Effector memory CD8-positive, alpha-beta T cell (primary cell): ENCODE data around the gene GRIP1.

Experiments
- ATAC-seq: fragments of 150-1000 bp; cut with Tn5 transposase; replicated peaks from 2 replicates; pipeline ENCODE4 v1.10.0; 2021; ENCODE audit warnings: mild to moderate bottlenecking, moderate library complexity
- DNase-seq, 3 experiments: peaks; one replicate each; pipeline ENCODE4 v3.0.0; 2021
- H3K27ac Mint-ChIP-seq, 2 donors: one replicate each; pipeline ENCODE4 v1.8.0; 2022; ENCODE audit warnings: mild to moderate bottlenecking in 2 of 2, mixed read lengths in 2 of 2, moderate library complexity in 2 of 2
- H3K27me3 Mint-ChIP-seq, 2 donors: one replicate each; pipeline ENCODE4 v1.8.0; 2022; ENCODE audit warnings: mixed read lengths in 2 of 2
- H3K36me3 Mint-ChIP-seq: one replicate; pipeline ENCODE4 v1.8.0; 2022; ENCODE audit warnings: mild to moderate bottlenecking, moderate library complexity, mixed read lengths; ENCODE audit not compliant: insufficient read depth
- H3K4me1 Mint-ChIP-seq, 2 donors: one replicate each; pipeline ENCODE4 v1.8.0; 2022; ENCODE audit warnings: low read depth in 2 of 2, mixed read lengths in 2 of 2
- H3K4me3 Mint-ChIP-seq, 2 donors: one replicate each; pipeline ENCODE4 v1.8.0; 2022; ENCODE audit warnings: mild to moderate bottlenecking in 2 of 2, mixed read lengths in 2 of 2, moderate library complexity in 2 of 2
- H3K9me3 Mint-ChIP-seq, 2 donors: one replicate each; pipeline ENCODE4 v1.8.0; 2022; ENCODE audit warnings: mixed read lengths in 2 of 2

GRIP1 gene

DNA sequence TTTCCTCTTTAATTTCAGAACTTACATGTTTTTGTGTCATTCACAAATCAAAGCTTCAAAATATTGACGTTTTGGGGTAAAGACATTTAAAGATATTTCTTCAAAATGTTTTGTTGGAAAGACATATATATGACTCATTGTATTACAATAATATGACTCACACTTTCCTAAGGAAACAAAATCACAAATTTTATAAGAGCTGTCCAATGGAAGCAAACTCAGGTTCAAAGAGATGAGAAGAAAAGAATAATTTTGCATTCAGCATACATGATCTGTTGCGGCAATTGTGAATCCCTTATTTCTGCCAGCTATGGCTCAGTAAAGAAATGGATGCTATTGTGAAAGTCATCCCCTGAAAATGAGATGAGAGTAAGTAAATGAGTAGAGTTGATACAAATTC is 82.7 kb downstream of the GRIP1 start:
- no peak overlapping the region for H3K27ac Mint-ChIP-seq
- H3K9me3 Mint-ChIP-seq: no peaks in the 10 kb centered on the region
- no peaks in the 10 kb centered on the region for H3K36me3 Mint-ChIP-seq
- H3K4me3 Mint-ChIP-seq: no peak overlapping the region
- peaks cover 11 to 12% of the 10 kb centered on the region in 2 donors for H3K27me3 Mint-ChIP-seq
- no peak for DNase-seq
- H3K4me1 Mint-ChIP-seq: no peaks in the 10 kb centered on the region
- no peak for ATAC-seq

DNA sequence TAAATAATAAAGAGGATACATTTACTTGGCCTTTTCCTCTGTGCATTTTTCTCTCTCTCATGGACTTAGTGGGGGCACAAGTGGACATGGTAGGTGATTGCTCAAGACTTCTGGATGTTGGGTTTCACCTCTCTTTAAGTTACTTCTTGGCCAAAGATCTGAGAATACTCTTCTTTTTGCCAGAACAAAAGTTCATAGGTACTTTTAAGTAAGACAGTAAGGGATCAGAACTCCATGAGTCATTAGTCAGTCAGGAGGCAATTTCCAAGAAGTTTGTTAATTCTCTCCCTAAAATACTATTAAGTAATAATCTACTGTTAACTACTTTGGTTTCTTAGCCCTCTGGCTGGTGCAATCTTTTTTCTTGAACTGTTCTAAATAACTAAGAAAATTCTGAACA is 84.2 kb downstream of the GRIP1 start:
- Mint-ChIP-seq H3K27ac (no peak overlapping the region), H3K4me3 (no peak overlapping the region), H3K27me3 (peaks cover 11 to 12% of the 10 kb centered on the region in 2 donors), H3K4me1 (no peaks in the 10 kb centered on the region), H3K36me3 (no peaks in the 10 kb centered on the region), H3K9me3 (no peaks in the 10 kb centered on the region)
- DNase-seq (no peak), ATAC-seq (no peak)

DNA sequence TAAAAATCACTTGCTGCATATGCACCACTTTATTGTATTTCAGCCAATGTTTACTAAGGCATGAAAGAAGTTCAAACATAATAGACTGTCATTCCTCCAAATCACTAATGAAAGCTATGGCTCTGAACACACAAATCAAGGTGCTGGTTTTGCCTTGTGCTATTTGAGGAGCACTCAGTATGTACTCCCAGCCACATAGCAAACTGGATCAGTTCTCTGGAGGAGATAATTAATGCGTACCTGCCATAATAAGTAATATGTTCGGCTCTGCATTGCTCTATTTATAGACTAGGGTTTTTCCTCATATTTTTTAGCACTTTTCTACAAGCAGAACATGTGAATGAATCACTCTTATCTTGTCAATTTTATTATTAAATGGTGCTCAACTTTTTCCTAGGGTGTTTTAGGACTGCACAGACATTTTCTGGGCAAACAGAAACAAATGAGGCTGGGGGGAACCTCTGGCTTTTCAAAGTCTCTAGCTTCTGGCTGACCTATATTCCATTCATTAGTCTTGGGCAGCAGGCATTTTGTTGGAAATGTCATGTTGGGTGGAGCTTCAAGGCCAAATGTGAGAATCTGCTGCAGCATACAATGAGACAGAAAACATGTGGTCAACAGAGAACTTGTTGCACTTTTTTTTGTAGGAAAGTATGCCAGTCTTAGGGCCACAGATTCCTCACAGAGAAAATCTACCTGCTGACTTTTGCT is 88.4 kb downstream of the GRIP1 start:
- no peak overlapping the region for H3K4me3 Mint-ChIP-seq
- peaks cover 11% of the 10 kb centered on the region in 2 donors for H3K27me3 Mint-ChIP-seq
- DNase-seq: no peak
- no peaks in the 10 kb centered on the region for H3K9me3 Mint-ChIP-seq
- ATAC-seq: no peak
- H3K36me3 Mint-ChIP-seq: no peaks in the 10 kb centered on the region
- H3K4me1 Mint-ChIP-seq: no peaks in the 10 kb centered on the region
- H3K27ac Mint-ChIP-seq: no peak overlapping the region

DNA sequence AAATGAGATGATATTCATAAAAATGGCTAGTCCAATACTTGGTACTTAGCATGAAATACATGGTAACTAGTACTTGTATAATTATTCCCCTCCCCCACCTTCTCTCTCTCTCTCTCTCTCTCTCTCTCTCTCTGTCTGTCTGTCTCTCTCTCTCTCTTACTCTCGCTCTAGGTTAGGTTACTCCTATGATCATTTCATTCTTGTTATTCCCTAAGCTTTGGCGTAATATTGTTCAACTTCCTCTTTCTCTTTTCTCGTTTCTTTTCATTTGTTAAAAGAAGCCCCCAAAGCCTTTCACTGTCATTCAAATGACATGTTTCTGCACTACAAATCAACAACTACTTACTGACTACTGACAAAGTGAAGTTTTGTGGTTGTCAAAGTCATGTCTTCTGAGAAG is 89.8 kb downstream of the GRIP1 start:
- Mint-ChIP-seq H3K4me1 (no peaks in the 10 kb centered on the region), H3K9me3 (no peaks in the 10 kb centered on the region), H3K27ac (no peak overlapping the region), H3K27me3 (peaks cover 0 to 11% of the 10 kb centered on the region in 2 donors), H3K36me3 (no peaks in the 10 kb centered on the region), H3K4me3 (no peak overlapping the region)
- no peak for DNase-seq
- ATAC-seq: no peak

DNA sequence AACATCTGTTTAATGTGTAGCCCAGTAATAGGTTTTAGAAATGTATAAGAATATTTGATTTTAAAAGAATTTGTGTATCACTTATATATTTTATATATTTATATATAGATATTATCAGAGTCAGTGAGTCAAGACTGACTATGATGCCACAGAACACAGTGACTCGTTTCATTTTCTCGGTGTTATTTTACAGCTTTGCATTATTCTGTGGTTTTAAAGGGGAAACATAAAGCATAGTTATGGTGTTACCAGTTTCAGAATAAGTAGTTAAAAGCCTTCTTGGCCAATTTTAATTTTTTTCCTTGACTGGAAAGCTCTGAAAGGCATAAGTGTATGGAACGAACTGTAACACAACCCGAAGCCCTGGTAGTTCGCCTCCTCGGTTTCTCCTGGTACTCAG is 91.0 kb downstream of the GRIP1 start:
- no peak overlapping the region for H3K4me3 Mint-ChIP-seq
- DNase-seq: no peak

DNA sequence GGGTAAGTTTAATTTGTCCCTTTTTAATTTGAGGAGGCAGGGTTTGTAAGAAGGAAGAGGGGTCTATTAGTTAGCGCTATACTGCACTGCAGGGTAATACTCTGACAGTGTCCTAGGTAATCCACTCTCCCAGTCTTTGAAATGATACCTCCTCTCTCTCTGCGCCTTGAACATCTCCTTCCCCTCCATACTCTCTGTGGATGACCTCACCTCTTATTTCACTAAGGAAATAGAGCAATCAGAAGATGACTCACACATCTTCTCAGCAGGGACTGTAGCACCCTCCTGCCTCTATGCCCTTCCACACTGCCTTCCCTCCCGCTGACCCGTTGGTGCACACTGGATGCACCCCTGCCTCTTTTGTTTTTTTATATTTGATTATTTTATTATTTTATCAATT is 94.2 kb downstream of the GRIP1 start:
- no peaks in the 10 kb centered on the region for H3K36me3 Mint-ChIP-seq
- H3K27me3 Mint-ChIP-seq: peaks cover 0 to 5% of the 10 kb centered on the region in 2 donors
- H3K4me3 Mint-ChIP-seq: no peak overlapping the region
- no peak for ATAC-seq
- H3K9me3 Mint-ChIP-seq: no peaks in the 10 kb centered on the region
- no peak overlapping the region for H3K27ac Mint-ChIP-seq
- no peaks in the 10 kb centered on the region for H3K4me1 Mint-ChIP-seq
- no peak for DNase-seq

More for the DNA sequence above, 91.0 kb downstream of the GRIP1 start:
- Mint-ChIP-seq H3K27ac (no peak overlapping the region), H3K9me3 (no peaks in the 10 kb centered on the region), H3K4me1 (no peaks in the 10 kb centered on the region), H3K36me3 (no peaks in the 10 kb centered on the region), H3K27me3 (peaks cover 0 to 11% of the 10 kb centered on the region in 2 donors)
- no peak for ATAC-seq

DNA sequence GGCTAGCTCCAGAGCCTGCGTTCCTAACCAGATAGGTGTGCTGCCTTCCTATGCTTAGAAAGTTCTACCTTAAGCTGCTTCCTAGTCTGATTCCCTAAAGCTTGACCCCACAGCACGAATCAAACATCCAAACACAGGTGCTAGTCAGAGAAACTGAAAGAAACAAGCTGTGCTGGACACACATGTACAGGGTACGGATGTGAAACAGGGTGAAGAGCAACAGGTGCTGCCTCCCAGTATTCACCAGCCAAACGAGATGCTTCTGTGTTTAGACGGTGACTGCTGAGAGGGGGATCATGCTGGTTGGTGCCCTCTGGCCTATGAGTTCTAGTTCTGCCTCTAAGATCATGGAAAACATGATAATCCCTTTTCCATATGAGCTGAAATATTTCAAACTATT is 105.3 kb downstream of the GRIP1 start:
- ATAC-seq (no peak), DNase-seq (no peak)
- Mint-ChIP-seq H3K4me1 (no peaks in the 10 kb centered on the region), H3K27me3 (peaks cover 30 to 37% of the 10 kb centered on the region in 2 donors), H3K36me3 (no peaks in the 10 kb centered on the region), H3K27ac (no peak overlapping the region), H3K9me3 (peaks cover 0 to under 1% of the 10 kb centered on the region in 2 donors), H3K4me3 (no peak overlapping the region)

DNA sequence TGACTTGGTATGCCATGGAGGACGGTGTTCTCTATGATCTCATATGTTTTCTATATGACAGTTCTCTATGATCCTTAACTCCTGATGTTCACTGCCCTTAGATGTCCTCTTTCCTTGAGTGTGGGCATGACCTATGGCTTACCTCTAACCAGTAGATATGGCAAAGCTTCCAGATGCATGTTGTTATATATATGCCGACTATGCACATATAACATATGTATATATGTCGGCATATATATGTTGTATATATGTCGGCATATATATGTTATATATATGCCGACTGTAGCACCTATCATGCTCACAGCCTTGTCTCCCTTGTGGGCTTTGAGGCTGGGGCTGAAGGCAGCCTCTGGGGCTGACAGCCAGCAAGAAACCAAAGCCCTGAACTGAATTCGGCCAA is 106.0 kb downstream of the GRIP1 start:
- ATAC-seq (no peak), DNase-seq (no peak)
- Mint-ChIP-seq H3K4me1 (no peaks in the 10 kb centered on the region), H3K4me3 (no peak overlapping the region), H3K9me3 (peaks cover 0 to 4% of the 10 kb centered on the region in 2 donors), H3K36me3 (no peaks in the 10 kb centered on the region), H3K27ac (no peak overlapping the region), H3K27me3 (peaks cover 30 to 44% of the 10 kb centered on the region in 2 donors)

DNA sequence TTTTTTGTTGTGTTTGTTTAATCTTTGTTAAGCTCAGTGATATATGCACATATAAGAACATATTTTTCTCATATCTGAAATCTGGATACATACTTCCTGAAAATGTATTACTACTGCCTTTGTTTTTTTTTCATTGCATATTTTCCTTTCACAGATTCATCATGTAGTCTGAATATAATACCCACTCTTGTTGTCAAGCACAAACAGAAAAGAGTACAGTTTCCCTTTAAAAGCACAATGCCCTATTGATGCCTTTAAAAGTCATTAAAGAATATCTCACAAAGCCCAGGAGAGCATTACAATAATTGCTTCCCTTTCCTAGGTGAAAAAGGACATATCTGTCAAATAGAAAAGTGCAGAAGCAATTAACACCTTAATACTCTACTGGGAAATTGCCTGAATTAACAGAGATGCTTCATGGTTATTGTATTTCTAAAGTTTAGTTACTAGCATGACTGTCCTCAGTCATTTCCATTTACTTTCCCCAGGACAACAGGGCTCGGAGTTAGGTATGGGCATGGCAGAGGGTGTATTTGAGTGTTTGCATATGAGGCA is 107.4 kb downstream of the GRIP1 start:
- Mint-ChIP-seq H3K9me3 (peaks cover 0 to 4% of the 10 kb centered on the region in 2 donors), H3K4me3 (no peak overlapping the region), H3K27me3 (peaks cover 18 to 39% of the 10 kb centered on the region in 2 donors), H3K27ac (no peak overlapping the region), H3K36me3 (no peaks in the 10 kb centered on the region), H3K4me1 (no peaks in the 10 kb centered on the region)
- DNase-seq: no peak
- ATAC-seq: no peak

DNA sequence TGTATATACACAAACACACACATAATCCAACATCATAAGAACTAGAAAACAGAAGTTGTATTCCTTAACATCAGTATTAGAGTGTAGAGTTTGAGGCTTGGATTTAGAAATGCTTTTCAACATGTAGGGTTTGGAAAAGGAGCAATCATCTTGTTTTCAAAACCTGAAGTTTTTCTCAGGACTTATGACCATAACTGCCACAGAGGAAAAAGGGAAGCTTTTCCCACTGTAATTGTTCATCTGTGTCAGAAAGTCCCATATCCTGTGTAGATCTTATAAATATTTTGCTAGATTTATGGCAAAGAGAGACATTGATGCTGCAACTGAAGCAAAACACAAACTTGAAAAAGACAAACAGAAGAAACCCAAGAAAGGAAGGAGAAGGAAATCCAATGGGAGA is 115.7 kb downstream of the GRIP1 start:
- ATAC-seq: no peak
- H3K27me3 Mint-ChIP-seq: peaks cover 0 to 13% of the 10 kb centered on the region in 2 donors
- H3K9me3 Mint-ChIP-seq: peaks cover 7% of the 10 kb centered on the region in 2 donors
- no peaks in the 10 kb centered on the region for H3K4me1 Mint-ChIP-seq
- DNase-seq: no peak
- no peak overlapping the region for H3K4me3 Mint-ChIP-seq
- H3K36me3 Mint-ChIP-seq: no peaks in the 10 kb centered on the region
- no peak overlapping the region for H3K27ac Mint-ChIP-seq

DNA sequence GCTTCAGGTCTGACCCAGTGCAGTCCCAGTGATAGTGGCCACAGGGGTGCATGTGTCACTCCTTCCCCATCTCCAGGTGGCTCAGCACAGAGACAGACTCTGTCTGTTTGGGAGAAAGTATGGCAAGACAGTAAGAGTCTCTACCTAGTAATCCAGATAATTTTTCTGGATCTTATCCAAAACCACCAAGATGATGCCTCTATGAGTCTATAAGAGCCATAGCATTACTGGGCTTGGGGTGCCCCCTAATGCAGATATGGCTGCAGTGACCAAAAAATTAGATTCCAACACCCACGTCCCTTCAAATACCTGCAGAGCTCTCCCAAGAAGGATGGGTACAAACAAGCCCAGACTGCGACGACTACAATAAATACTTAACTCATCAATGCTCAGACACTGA is 123.8 kb downstream of the GRIP1 start:
- Mint-ChIP-seq H3K4me3 (no peak overlapping the region), H3K27ac (no peak overlapping the region), H3K4me1 (no peaks in the 10 kb centered on the region), H3K9me3 (peaks cover 0 to 2% of the 10 kb centered on the region in 2 donors), H3K36me3 (no peaks in the 10 kb centered on the region), H3K27me3 (peaks cover 0 to 15% of the 10 kb centered on the region in 2 donors)
- ATAC-seq (no peak), DNase-seq (no peak)

DNA sequence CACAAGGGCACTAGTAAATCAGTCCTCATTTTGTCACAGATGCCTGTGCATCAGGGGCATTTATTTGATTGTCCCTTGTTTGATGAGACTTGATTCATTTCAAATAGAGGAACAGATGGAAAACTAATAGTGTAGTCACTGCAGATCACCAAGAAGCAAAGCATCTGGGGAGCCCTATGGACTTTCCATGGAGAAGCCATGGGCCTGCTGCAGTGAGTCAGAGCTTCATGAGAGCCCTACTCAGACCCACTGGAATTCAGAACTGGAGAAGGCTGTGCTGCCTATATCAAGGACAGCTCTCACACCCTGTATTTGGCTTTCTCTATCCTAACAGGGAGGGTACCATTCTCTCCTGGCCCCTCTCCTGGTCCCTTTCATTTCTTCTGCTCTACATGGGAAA is 126.2 kb downstream of the GRIP1 start:
- no peaks in the 10 kb centered on the region for H3K9me3 Mint-ChIP-seq
- H3K27me3 Mint-ChIP-seq: peaks cover 0 to 15% of the 10 kb centered on the region in 2 donors
- no peak for DNase-seq
- H3K4me3 Mint-ChIP-seq: no peak overlapping the region
- ATAC-seq: no peak
- H3K27ac Mint-ChIP-seq: no peak overlapping the region
- H3K36me3 Mint-ChIP-seq: no peaks in the 10 kb centered on the region
- no peaks in the 10 kb centered on the region for H3K4me1 Mint-ChIP-seq

DNA sequence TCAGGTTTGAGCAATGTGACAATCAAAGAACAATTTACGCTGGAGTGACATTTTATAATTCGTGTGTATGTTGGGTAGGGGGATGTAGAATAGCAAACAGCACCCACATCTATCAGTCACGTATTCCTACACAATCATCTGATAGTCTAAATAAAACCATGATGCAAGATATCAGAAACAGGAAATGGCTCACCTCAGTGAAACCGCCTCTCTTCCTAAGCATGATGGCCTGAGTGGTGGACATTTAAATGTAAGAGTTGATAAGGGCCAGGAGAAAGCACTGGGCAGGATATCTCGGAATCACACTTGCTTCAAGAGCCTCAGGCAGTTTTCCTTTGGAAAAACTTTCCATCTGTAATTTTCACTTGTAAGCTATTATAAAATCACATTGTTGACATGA is 128.2 kb downstream of the GRIP1 start:
- H3K36me3 Mint-ChIP-seq: no peaks in the 10 kb centered on the region
- no peak overlapping the region for H3K27ac Mint-ChIP-seq
- H3K4me3 Mint-ChIP-seq: no peak overlapping the region
- no peak for DNase-seq
- peaks cover 0 to 21% of the 10 kb centered on the region in 2 donors for H3K27me3 Mint-ChIP-seq
- no peaks in the 10 kb centered on the region for H3K9me3 Mint-ChIP-seq
- no peaks in the 10 kb centered on the region for H3K4me1 Mint-ChIP-seq
- no peak for ATAC-seq

DNA sequence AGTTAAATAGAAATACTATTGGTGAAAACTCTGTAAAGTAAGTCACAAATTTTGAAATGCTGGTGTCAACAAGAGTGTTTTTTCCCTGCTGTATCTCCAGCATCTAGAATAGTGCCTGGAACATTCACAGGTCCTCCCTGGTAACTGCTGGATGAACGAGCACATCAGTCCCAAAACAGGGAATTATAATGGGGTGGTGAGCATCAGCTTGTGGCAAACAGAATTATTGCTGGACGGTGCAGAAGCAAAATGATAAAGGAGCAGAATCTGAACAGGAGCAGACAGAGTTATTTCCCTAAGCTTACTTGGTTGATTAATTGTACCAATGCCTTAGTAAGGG is 129.9 kb downstream of the GRIP1 start:
- Mint-ChIP-seq H3K27ac (no peak overlapping the region), H3K4me3 (no peak overlapping the region), H3K36me3 (no peaks in the 10 kb centered on the region), H3K4me1 (no peaks in the 10 kb centered on the region), H3K27me3 (peaks cover 0 to 14% of the 10 kb centered on the region in 2 donors), H3K9me3 (no peaks in the 10 kb centered on the region)
- ATAC-seq: no peak
- no peak for DNase-seq
